Kidney (tissue), 14 donors: ENCODE measurements around the gene DNMT3B. TPM values are rescaled to one million over a fixed set of nuclear protein-coding genes. Genes with fewer than 3 reads are reported as not detected.

Experiments used
- DNase-seq, 5 donors: peaks; one replicate each; pipeline ENCODE4 v3.0.0-alpha.2; 2013 to 2020
- FAIRE-seq: peaks from 2 replicates; lab custom pipeline; 2012; peaks lifted over from hg19 to GRCh38; lab: Jason Lieb, UNC
- H3K27ac ChIP-seq, 2 donors: one replicate each; pipeline ENCODE4 v1.7.0; 2013; ENCODE audit warnings: low read depth in 2 of 2, low read length in 2 of 2, inconsistent platforms in 1 of 2
- H3K27me3 ChIP-seq: one replicate; pipeline ENCODE4 v1.7.1; 2013; ENCODE audit warnings: low read length, inconsistent platforms; ENCODE audit not compliant: control insufficient read depth, insufficient read depth
- H3K36me3 ChIP-seq, 3 donors: one replicate each; pipeline versions ENCODE4 v1.7.0 to v1.7.1; 2013; ENCODE audit warnings: low read length in 3 of 3, control low read depth in 1 of 3, inconsistent platforms in 1 of 3; ENCODE audit not compliant: insufficient read depth in 3 of 3, control insufficient read depth in 2 of 3
- H3K4me1 ChIP-seq, 3 donors: one replicate each; pipeline versions ENCODE4 v1.7.0 to v1.7.1; 2013; ENCODE audit warnings: low read length in 3 of 3, inconsistent platforms in 1 of 3, low read depth in 1 of 3; ENCODE audit not compliant: control insufficient read depth in 2 of 3, insufficient read depth in 2 of 3
- H3K4me3 ChIP-seq, 3 donors: one replicate each; pipeline versions ENCODE4 v1.7.0 to v1.8.1; 2013; ENCODE audit warnings: low read length in 3 of 3, control low read depth in 1 of 3, inconsistent platforms in 1 of 3
- H3K9ac ChIP-seq, 3 donors: one replicate each; pipeline versions ENCODE4 v1.7.0 to v1.7.1; 2013; ENCODE audit warnings: low read length in 3 of 3, control low read depth in 1 of 3, inconsistent platforms in 1 of 3
- H3K9me3 ChIP-seq, 3 donors: one replicate each; pipeline versions ENCODE4 v1.7.0 to v1.7.1; 2013; ENCODE audit warnings: low read length in 3 of 3, control low read depth in 1 of 3, inconsistent platforms in 1 of 3; ENCODE audit not compliant: control insufficient read depth in 2 of 3, insufficient read depth in 1 of 3
- intact Hi-C: fragments of 100-400 bp; cut with DNase I; formaldehyde crosslinking; loops from one replicate; pipeline ENCODE4 v1.11.1; 2022
- polyA plus RNA-seq: library from polyadenylated mRNA; stranded (reverse); fragments of 350-450 nt; fragmentation: Illumina TruSeq; extraction: RNeasy Lipid Tissue Mini Kit (QIAGEN cat#74804); gene quantifications from one replicate; pipeline ENCODE4 v1.2.3, GENCODE V29; 2014; ENCODE audit warnings: low read depth, low replicate concordance; ENCODE audit not compliant: insufficient read depth
- total RNA-seq: library from RNA; stranded (reverse); fragmentation: NEBNext Ultra II Directional; extraction: Animal tissue kit (Norgen Biotek cat#: 25700); gene quantifications from one replicate; pipeline ENCODE4 v1.2.1, GENCODE V29; 2021
- TF ChIP-seq, protein P1 (sequence below): IDR thresholded peaks from 3 replicates; pipeline ENCODE4 v1.5.1; 2012; ENCODE audit warnings: mild to moderate bottlenecking, moderate library complexity, borderline replicate concordance; ENCODE audit not compliant: insufficient read depth; ENCODE audit errors: extremely low read depth
- donor health status: control.
- donor health status: control.
- donor health status: control.
- donor health status: control.
- donor health status: control.
- donor health status: DM: yes; HTN: yes; CAD: no.
- donor health status: Normal renal cell carcinoma (clear cell type).

DNMT3B gene
- total and polyA plus RNA-seq, 2 donors from 2014 or later: 1.2 to 2.9 TPM

DNA sequence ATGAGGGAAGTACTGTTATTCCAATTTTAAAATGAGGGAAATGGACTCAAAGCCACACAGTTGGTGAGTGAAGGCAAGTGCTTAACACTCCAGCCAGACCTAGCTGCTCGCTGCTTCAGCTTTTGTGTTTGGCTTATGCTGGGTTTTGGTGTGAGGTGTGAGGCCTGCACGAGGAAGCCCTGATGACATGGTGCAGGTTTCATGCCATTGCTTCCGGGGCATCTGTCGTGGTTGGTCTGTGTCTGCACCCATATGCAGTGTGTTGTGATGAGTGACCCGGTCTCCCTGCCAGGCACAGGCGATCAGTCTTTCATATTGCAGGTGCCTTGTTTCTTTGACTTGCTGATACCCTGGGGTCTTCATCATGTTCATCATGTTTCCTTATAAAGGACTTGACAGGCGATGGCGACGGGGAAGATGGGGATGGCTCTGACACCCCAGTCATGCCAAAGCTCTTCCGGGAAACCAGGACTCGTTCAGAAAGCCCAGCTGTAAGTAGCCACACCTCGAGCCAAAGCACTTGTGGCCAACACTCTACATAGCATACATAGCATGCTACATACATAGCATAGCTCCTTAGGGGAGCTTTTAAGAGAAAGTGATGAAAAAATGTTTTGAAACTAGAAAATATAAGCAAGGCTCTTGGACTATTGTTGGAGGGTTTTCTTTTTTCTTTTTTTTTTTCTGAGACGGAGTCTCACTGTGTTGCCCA lies 22.3 kb downstream of the DNMT3B start:
- DNase-seq (no peak), FAIRE-seq (no peak)
- Histone ChIP-seq H3K27ac (no peak overlapping the region), H3K27me3 (no peaks in the 10 kb centered on the region), H3K9me3 (no peaks in the 10 kb centered on the region), H3K4me3 (no peak overlapping the region), H3K9ac (no peak overlapping the region), H3K36me3 (peaks cover 0 to 3% (median 0%) of the 10 kb centered on the region in 3 donors), H3K4me1 (no peaks in the 10 kb centered on the region)
- TF ChIP-seq, protein P1, sequence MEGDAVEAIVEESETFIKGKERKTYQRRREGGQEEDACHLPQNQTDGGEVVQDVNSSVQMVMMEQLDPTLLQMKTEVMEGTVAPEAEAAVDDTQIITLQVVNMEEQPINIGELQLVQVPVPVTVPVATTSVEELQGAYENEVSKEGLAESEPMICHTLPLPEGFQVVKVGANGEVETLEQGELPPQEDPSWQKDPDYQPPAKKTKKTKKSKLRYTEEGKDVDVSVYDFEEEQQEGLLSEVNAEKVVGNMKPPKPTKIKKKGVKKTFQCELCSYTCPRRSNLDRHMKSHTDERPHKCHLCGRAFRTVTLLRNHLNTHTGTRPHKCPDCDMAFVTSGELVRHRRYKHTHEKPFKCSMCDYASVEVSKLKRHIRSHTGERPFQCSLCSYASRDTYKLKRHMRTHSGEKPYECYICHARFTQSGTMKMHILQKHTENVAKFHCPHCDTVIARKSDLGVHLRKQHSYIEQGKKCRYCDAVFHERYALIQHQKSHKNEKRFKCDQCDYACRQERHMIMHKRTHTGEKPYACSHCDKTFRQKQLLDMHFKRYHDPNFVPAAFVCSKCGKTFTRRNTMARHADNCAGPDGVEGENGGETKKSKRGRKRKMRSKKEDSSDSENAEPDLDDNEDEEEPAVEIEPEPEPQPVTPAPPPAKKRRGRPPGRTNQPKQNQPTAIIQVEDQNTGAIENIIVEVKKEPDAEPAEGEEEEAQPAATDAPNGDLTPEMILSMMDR: no peak
- intact Hi-C loops: no loop called here

DNA sequence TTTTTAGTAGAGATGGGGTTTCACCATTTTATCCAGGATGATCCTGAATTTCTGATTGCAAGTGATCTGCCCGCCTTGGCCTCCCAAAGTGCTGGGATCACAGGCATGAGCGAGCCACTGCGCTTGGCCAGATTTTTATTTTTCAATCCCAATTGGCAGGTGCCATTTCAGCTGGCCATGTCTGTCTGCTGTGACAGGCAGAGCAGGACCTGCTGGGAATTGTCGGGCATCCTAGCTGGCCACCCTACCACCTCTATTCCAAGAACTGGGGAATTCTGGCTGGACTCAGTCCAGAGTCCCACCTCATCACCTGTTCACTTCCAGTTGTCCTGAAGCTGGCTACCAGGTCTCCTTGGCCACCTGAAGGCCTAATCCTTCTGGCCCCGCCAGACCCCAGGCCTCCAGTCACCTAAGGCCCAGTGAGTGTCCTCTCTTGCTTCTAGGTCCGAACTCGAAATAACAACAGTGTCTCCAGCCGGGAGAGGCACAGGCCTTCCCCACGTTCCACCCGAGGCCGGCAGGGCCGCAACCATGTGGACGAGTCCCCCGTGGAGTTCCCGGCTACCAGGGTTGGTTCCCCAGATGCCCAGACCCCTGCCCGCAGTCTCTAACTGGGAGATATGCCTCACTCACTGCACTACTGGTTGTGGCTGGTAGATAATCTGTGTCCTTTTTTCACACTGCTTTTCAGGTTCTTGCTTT lies 24.0 kb downstream of the DNMT3B start:
- H3K4me1 ChIP-seq: no peaks in the 10 kb centered on the region
- no peak overlapping the region for H3K27ac ChIP-seq
- no peaks in the 10 kb centered on the region for H3K9me3 ChIP-seq
- TF ChIP-seq, protein P1: no peak
- no peak overlapping the region for H3K4me3 ChIP-seq
- H3K36me3 ChIP-seq: peaks cover 0 to 3% (median 0%) of the 10 kb centered on the region in 3 donors
- DNase-seq (no peak), FAIRE-seq (no peak)
- intact Hi-C loops: no loop called here
- H3K27me3 ChIP-seq: no peaks in the 10 kb centered on the region
- no peak overlapping the region for H3K9ac ChIP-seq

DNA sequence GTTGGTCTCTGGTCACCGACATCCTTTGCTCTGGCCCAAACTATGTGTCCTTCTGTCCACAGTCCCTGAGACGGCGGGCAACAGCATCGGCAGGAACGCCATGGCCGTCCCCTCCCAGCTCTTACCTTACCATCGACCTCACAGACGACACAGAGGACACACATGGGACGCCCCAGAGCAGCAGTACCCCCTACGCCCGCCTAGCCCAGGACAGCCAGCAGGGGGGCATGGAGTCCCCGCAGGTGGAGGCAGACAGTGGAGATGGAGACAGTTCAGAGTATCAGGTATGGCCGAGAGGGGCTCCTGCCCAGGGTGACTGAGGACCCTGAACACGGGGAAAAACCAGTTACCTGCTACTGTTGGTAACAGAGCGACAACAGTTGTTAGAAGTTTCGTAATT lies 25.0 kb downstream of the DNMT3B start:
- H3K27ac ChIP-seq: no peak overlapping the region
- DNase-seq: no peak
- H3K36me3 ChIP-seq: peaks cover 0 to 6% (median 0%) of the 10 kb centered on the region in 3 donors
- H3K4me3 ChIP-seq: no peak overlapping the region
- TF ChIP-seq, protein P1: no peak
- H3K27me3 ChIP-seq: no peaks in the 10 kb centered on the region
- no peak overlapping the region for H3K9ac ChIP-seq
- intact Hi-C loops: no loop called here
- FAIRE-seq: no peak
- H3K9me3 ChIP-seq: no peaks in the 10 kb centered on the region
- no peaks in the 10 kb centered on the region for H3K4me1 ChIP-seq
